IPS DF 6.9 (cell line): ENCODE measurements around the gene RUVBL1.

Experiments
- DNase-seq: peaks from one replicate; pipeline ENCODE4 v3.0.0-alpha.2; 2013; ENCODE audit warnings: low read depth, low spot score
- H3K27ac ChIP-seq: one replicate; pipeline ENCODE4 v1.5.1; 2013; ENCODE audit warnings: low read length, control low read depth
- H3K27me3 ChIP-seq: 2 replicates; pipeline ENCODE4 v1.6.1; 2013; ENCODE audit warnings: mild to moderate bottlenecking, low read length; ENCODE audit not compliant: control insufficient read depth, insufficient read depth
- H3K36me3 ChIP-seq: 2 replicates; pipeline ENCODE4 v1.6.1; 2013; ENCODE audit warnings: low read length; ENCODE audit not compliant: control insufficient read depth, insufficient read depth
- H3K4me1 ChIP-seq: 2 replicates; pipeline ENCODE4 v1.6.1; 2013; ENCODE audit warnings: low read length; ENCODE audit not compliant: control insufficient read depth, insufficient read depth
- H3K4me3 ChIP-seq: 2 replicates; pipeline ENCODE4 v1.5.1; 2013; ENCODE audit warnings: mild to moderate bottlenecking, low read length
- H3K9me3 ChIP-seq: 2 replicates; pipeline ENCODE4 v1.6.1; 2013; ENCODE audit warnings: low read length, inconsistent platforms; ENCODE audit not compliant: control insufficient read depth, insufficient read depth
- WGBS: extraction: QIAGEN DNeasy Blood & Tissue Kit; methylation state at CpG from one replicate; pipeline ENCODE4 v1.1.7; 2013; ENCODE audit warnings: mixed read lengths, missing lambda C conversion rate; ENCODE audit not compliant: insufficient read length, insufficient coverage; 5-methylcytosine and 5-hydroxymethylcytosine counted together

Gene RUVBL1

GRCh38 chr3:128083980-128084674, 39.5 kb downstream of the RUVBL1 start:
- no peak overlapping the region for H3K27ac ChIP-seq

GRCh38 chr3:128083396-128083795, 40.2 kb downstream of the RUVBL1 start:
- Histone ChIP-seq H3K9me3 (no peaks in the 10 kb centered on the region), H3K27me3 (no peaks in the 10 kb centered on the region), H3K36me3 (peaks cover 36% of the 10 kb centered on the region), H3K4me3 (no peak overlapping the region), H3K4me1 (no peaks in the 10 kb centered on the region; the same call in 1 of the 2 replicates), H3K27ac (no peak overlapping the region)
- no peak for DNase-seq
- WGBS = no CpG with 5 or more reads among the region's 10 CpGs

More at GRCh38 chr3:128083980-128084674, 39.5 kb downstream of the RUVBL1 start:
- Histone ChIP-seq H3K9me3 (no peaks in the 10 kb centered on the region), H3K27me3 (no peaks in the 10 kb centered on the region), H3K4me3 (no peak overlapping the region), H3K36me3 (peaks cover 36% of the 10 kb centered on the region), H3K4me1 (no peaks in the 10 kb centered on the region; the same call in 1 of the 2 replicates)
- no peak for DNase-seq
- no CpG with 5 or more reads among the region's 9 CpGs for WGBS

- no CpG with 5 or more reads among the region's 10 CpGs for WGBS
These were observed 41.1 kb downstream of the RUVBL1 start for GRCh38 chr3:128082546-128082945.

GRCh38 chr3:128081846-128082245, 41.8 kb downstream of the RUVBL1 start:
- DNase-seq = no peak
- H3K4me3 ChIP-seq = no peak overlapping the region
- no CpG with 5 or more reads among the region's 4 CpGs for WGBS
- H3K27ac ChIP-seq = no peak overlapping the region
- no peaks in the 10 kb centered on the region for H3K9me3 ChIP-seq
- peaks cover 29% of the 10 kb centered on the region for H3K36me3 ChIP-seq
- H3K27me3 ChIP-seq = no peaks in the 10 kb centered on the region
- H3K4me1 ChIP-seq = no peaks in the 10 kb centered on the region; the same call in 1 of the 2 replicates

More at GRCh38 chr3:128082546-128082945, 41.1 kb downstream of the RUVBL1 start:
- Histone ChIP-seq H3K9me3 (no peaks in the 10 kb centered on the region), H3K4me3 (no peak overlapping the region), H3K27ac (no peak overlapping the region), H3K4me1 (no peaks in the 10 kb centered on the region; the same call in 1 of the 2 replicates), H3K36me3 (peaks cover 35% of the 10 kb centered on the region), H3K27me3 (no peaks in the 10 kb centered on the region)
- no peak for DNase-seq

- H3K27ac ChIP-seq = no peak overlapping the region
- H3K4me3 ChIP-seq = no peak overlapping the region
- no peaks in the 10 kb centered on the region for H3K27me3 ChIP-seq
- WGBS = no CpG with 5 or more reads among the region's 6 CpGs
- DNase-seq = no peak
- no peaks in the 10 kb centered on the region for H3K9me3 ChIP-seq
- H3K4me1 ChIP-seq = no peaks in the 10 kb centered on the region; the same call in 1 of the 2 replicates
- peaks cover 28% of the 10 kb centered on the region for H3K36me3 ChIP-seq
These were observed 42.4 kb downstream of the RUVBL1 start for GRCh38 chr3:128081226-128081625.

GRCh38 chr3:128080323-128081080, 43.1 kb downstream of the RUVBL1 start:
- no peaks in the 10 kb centered on the region for H3K9me3 ChIP-seq
- peaks cover 25% of the 10 kb centered on the region for H3K36me3 ChIP-seq
- no peak overlapping the region for H3K4me3 ChIP-seq
- H3K4me1 ChIP-seq = peaks cover 2% of the 10 kb centered on the region; the same call in 1 of the 2 replicates
- no peak overlapping the region for H3K27ac ChIP-seq
- H3K27me3 ChIP-seq = no peaks in the 10 kb centered on the region
- DNase-seq = no peak
- no CpG with 5 or more reads among the region's 6 CpGs for WGBS

GRCh38 chr3:128079823-128080222, 43.8 kb downstream of the RUVBL1 start:
- no peak for DNase-seq
- WGBS = no CpG with 5 or more reads among the region's 9 CpGs
- H3K4me3 ChIP-seq = no peak overlapping the region
- H3K9me3 ChIP-seq = no peaks in the 10 kb centered on the region
- H3K4me1 ChIP-seq = peaks cover 3% of the 10 kb centered on the region; the same call in 1 of the 2 replicates
- H3K27me3 ChIP-seq = no peaks in the 10 kb centered on the region
- no peak overlapping the region for H3K27ac ChIP-seq
- peaks cover 20% of the 10 kb centered on the region for H3K36me3 ChIP-seq

GRCh38 chr3:128078875-128079274, 44.7 kb downstream of the RUVBL1 start:
- H3K27ac ChIP-seq = no peak overlapping the region
- no CpG with 5 or more reads among the region's 8 CpGs for WGBS
- no peak for DNase-seq

GRCh38 chr3:128078322-128078721, 45.3 kb downstream of the RUVBL1 start:
- WGBS = no CpG with 5 or more reads among the region's 5 CpGs
- Histone ChIP-seq H3K9me3 (no peaks in the 10 kb centered on the region), H3K4me1 (peaks cover 3% of the 10 kb centered on the region; the same call in 1 of the 2 replicates), H3K27ac (no peak overlapping the region), H3K36me3 (peaks cover 17% of the 10 kb centered on the region), H3K27me3 (no peaks in the 10 kb centered on the region), H3K4me3 (no peak overlapping the region)
- no peak for DNase-seq

More at GRCh38 chr3:128078875-128079274, 44.7 kb downstream of the RUVBL1 start:
- Histone ChIP-seq H3K4me3 (no peak overlapping the region), H3K4me1 (peaks cover 3% of the 10 kb centered on the region; the same call in 1 of the 2 replicates), H3K9me3 (no peaks in the 10 kb centered on the region), H3K27me3 (no peaks in the 10 kb centered on the region), H3K36me3 (peaks cover 20% of the 10 kb centered on the region)

- no peak for DNase-seq
- Histone ChIP-seq H3K36me3 (peaks cover 17% of the 10 kb centered on the region), H3K4me1 (peaks cover 3% of the 10 kb centered on the region; the same call in 1 of the 2 replicates), H3K4me3 (no peak overlapping the region), H3K9me3 (no peaks in the 10 kb centered on the region), H3K27ac (no peak overlapping the region), H3K27me3 (no peaks in the 10 kb centered on the region)
- no CpG with 5 or more reads among the region's 1 CpG for WGBS
These were observed 45.9 kb downstream of the RUVBL1 start for GRCh38 chr3:128077665-128078064.
